Measurements from ENCODE around the gene ZCCHC24.

DNA sequence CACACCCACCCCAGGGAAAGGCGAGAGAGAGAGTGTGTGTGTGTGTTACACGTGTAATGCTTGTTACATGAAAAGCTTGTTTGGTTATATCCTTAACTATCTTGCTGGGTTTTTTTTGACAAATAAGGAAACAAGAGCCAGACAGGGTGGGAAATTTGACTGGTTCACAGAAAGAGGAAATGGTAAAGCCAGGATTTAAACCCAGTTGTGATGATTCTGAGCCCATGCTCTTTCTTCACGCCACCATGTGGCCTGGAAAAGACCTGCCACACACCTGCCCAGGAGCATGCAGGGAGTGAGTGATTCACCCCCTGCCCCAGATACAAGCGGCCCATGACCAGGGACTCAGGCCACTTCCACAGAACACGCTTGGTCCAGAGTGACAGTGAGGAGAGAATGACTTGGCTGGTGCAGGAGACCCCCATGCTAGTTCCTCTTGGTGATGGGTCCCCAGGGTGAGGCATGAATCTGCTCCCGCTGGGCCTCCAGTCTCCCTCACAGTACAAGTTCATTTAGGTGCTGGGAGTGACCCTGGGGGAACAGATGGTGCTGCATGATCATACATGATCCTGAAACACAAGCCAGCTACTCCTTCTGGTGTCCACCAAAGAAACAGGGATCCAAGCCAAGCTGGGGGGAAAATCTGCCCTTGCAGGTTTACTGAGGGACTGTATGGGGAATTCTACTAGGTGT lies 45.9 kb upstream of the ZCCHC24 start:
- TF ChIP-seq, protein P1, sequence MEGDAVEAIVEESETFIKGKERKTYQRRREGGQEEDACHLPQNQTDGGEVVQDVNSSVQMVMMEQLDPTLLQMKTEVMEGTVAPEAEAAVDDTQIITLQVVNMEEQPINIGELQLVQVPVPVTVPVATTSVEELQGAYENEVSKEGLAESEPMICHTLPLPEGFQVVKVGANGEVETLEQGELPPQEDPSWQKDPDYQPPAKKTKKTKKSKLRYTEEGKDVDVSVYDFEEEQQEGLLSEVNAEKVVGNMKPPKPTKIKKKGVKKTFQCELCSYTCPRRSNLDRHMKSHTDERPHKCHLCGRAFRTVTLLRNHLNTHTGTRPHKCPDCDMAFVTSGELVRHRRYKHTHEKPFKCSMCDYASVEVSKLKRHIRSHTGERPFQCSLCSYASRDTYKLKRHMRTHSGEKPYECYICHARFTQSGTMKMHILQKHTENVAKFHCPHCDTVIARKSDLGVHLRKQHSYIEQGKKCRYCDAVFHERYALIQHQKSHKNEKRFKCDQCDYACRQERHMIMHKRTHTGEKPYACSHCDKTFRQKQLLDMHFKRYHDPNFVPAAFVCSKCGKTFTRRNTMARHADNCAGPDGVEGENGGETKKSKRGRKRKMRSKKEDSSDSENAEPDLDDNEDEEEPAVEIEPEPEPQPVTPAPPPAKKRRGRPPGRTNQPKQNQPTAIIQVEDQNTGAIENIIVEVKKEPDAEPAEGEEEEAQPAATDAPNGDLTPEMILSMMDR (conservative IDR thresholded peaks at IDR 0.05; ENCODE audit: low read length), result peak; percentile 55
- no peak for TF ChIP-seq EZH2phosphoT487 (IDR thresholded peaks at IDR 0.05; ENCODE audit: borderline replicate concordance, low read depth, low read length)

Measured in OCI-LY7 (cell line).